ENCODE measurements around the gene SMIM36.
A peak's percentile ranks its signal among the peaks of the same experiment; 100 is the strongest.

The SMIM36 gene

GRCh38 chr17:55452139-55452790 lies 59.0 kb downstream of the SMIM36 start:
- Histone ChIP-seq H3K14ac (ENCODE audit: low read length in 2 of 2) (no peak overlapping the region), H2AK5ac (ENCODE audit: low read length, severe bottlenecking) (no peak overlapping the region), H3K27ac (ENCODE audit: low read length, poor library complexity, severe bottlenecking) (no peak overlapping the region), H3K23ac (ENCODE audit: low read length in 2 of 2) (no peak overlapping the region), H2BK15ac (ENCODE audit: low read depth, poor library complexity, severe bottlenecking) (no peak overlapping the region), H3K79me1 (replicated peaks; ENCODE audit: low read length, poor library complexity, severe bottlenecking) (no peaks in the 10 kb centered on the region), H3K36me3 (ENCODE audit: control insufficient read depth in 1 of 2, insufficient read depth in 2 of 2, low read depth in 1 of 2, low read length in 2 of 2) (no peaks in the 10 kb centered on the region), H2BK120ac (ENCODE audit: low read depth, low read length) (peak overlapping the region; percentile 45), H3K4ac (ENCODE audit: low read depth in 1 of 2, low read length in 2 of 2) (peak overlapping the region in 1 of 2 experiments; percentile 88), H4K8ac (ENCODE audit: low read length) (no peak overlapping the region), H4K91ac (ENCODE audit: low read length) (no peak overlapping the region), H2BK5ac (ENCODE audit: low read depth, low read length, poor library complexity, severe bottlenecking) (no peak overlapping the region), H3K9ac (ENCODE audit: low read length) (peak overlapping the region; percentile 65), H3K4me1 (ENCODE audit: control insufficient read depth, insufficient read depth, low read depth, low read length) (peaks cover 14% of the 10 kb centered on the region), H3K4me2 (ENCODE audit: low read length, poor library complexity, severe bottlenecking) (no peak overlapping the region), H2AFZ (ENCODE audit: low read depth, low read length) (no peak overlapping the region), H3K18ac (ENCODE audit: low read depth in 1 of 2, low read length in 2 of 2) (peak overlapping the region; percentile 67 to 75), H2BK12ac (ENCODE audit: low read length in 2 of 2) (no peak overlapping the region), H3K27me3 (ENCODE audit: control insufficient read depth in 1 of 2, insufficient read depth in 1 of 2, low read length in 2 of 2) (no peaks in the 10 kb centered on the region), H3K4me3 (ENCODE audit: insufficient read depth in 1 of 2, low read depth in 1 of 2, low read length in 2 of 2) (no peak overlapping the region), H3K9me3 (ENCODE audit: control insufficient read depth, low read length) (no peaks in the 10 kb centered on the region)
- peak; percentile 92 for DNase-seq
- 3% methylated on average over 4 of the region's 5 CpGs for WGBS

- Histone ChIP-seq H2BK5ac (ENCODE audit: low read depth, low read length, poor library complexity, severe bottlenecking) (no peak overlapping the region), H2AFZ (ENCODE audit: low read depth, low read length) (no peak overlapping the region), H3K23ac (ENCODE audit: low read length in 2 of 2) (no peak overlapping the region), H2BK15ac (ENCODE audit: low read depth, poor library complexity, severe bottlenecking) (peak overlapping the region; percentile 28), H3K18ac (ENCODE audit: low read depth in 1 of 2, low read length in 2 of 2) (peak overlapping the region in 1 of 2 experiments; percentile 92), H4K8ac (ENCODE audit: low read length) (peak overlapping the region; percentile 54), H3K27me3 (ENCODE audit: control insufficient read depth in 1 of 2, insufficient read depth in 1 of 2, low read length in 2 of 2) (no peaks in the 10 kb centered on the region), H2AK5ac (ENCODE audit: low read length, severe bottlenecking) (no peak overlapping the region), H3K4me3 (ENCODE audit: insufficient read depth in 1 of 2, low read depth in 1 of 2, low read length in 2 of 2) (no peak overlapping the region), H2BK120ac (ENCODE audit: low read depth, low read length) (peak overlapping the region; percentile 94), H3K4me1 (ENCODE audit: control insufficient read depth, insufficient read depth, low read depth, low read length) (peaks cover 14% of the 10 kb centered on the region), H3K79me1 (replicated peaks; ENCODE audit: low read length, poor library complexity, severe bottlenecking) (no peaks in the 10 kb centered on the region), H3K27ac (ENCODE audit: low read length, poor library complexity, severe bottlenecking) (no peak overlapping the region), H3K9ac (ENCODE audit: low read length) (peak overlapping the region; percentile 65), H3K36me3 (ENCODE audit: control insufficient read depth in 1 of 2, insufficient read depth in 2 of 2, low read depth in 1 of 2, low read length in 2 of 2) (no peaks in the 10 kb centered on the region), H3K4ac (ENCODE audit: low read depth in 1 of 2, low read length in 2 of 2) (peak overlapping the region in 1 of 2 experiments; percentile 22), H3K4me2 (ENCODE audit: low read length, poor library complexity, severe bottlenecking) (no peak overlapping the region), H2BK12ac (ENCODE audit: low read length in 2 of 2) (peak overlapping the region in 1 of 2 experiments; percentile 95), H3K9me3 (ENCODE audit: control insufficient read depth, low read length) (no peaks in the 10 kb centered on the region), H4K91ac (ENCODE audit: low read length) (peak overlapping the region; percentile 75), H3K14ac (ENCODE audit: low read length in 2 of 2) (no peak overlapping the region)
- 95% methylated on average over 2 of the region's 2 CpGs for WGBS
- no peak for DNase-seq
These were observed 59.5 kb downstream of the SMIM36 start for GRCh38 chr17:55451758-55452138.

GRCh38 chr17:55451203-55451641 lies 60.0 kb downstream of the SMIM36 start:
- peaks cover 14% of the 10 kb centered on the region for H3K4me1 ChIP-seq (ENCODE audit: control insufficient read depth, insufficient read depth, low read depth, low read length)
- H3K79me1 ChIP-seq (replicated peaks; ENCODE audit: low read length, poor library complexity, severe bottlenecking): no peaks in the 10 kb centered on the region
- peak overlapping the region in 1 of 2 experiments; percentile 78 for H3K4ac ChIP-seq (ENCODE audit: low read depth in 1 of 2, low read length in 2 of 2)
- WGBS: 4% methylated on average over 1 of the region's 1 CpG
- peak overlapping the region; percentile 64 to 83 for H3K18ac ChIP-seq (ENCODE audit: low read depth in 1 of 2, low read length in 2 of 2)
- no peak overlapping the region for H3K27ac ChIP-seq (ENCODE audit: low read length, poor library complexity, severe bottlenecking)
- H3K9ac ChIP-seq (ENCODE audit: low read length): no peak overlapping the region
- no peaks in the 10 kb centered on the region for H3K36me3 ChIP-seq (ENCODE audit: control insufficient read depth in 1 of 2, insufficient read depth in 2 of 2, low read depth in 1 of 2, low read length in 2 of 2)
- peak; percentile 92 for DNase-seq
- peak overlapping the region; percentile 78 for H2AK5ac ChIP-seq (ENCODE audit: low read length, severe bottlenecking)
- H3K4me3 ChIP-seq (ENCODE audit: insufficient read depth in 1 of 2, low read depth in 1 of 2, low read length in 2 of 2): no peak overlapping the region
- H3K27me3 ChIP-seq (ENCODE audit: control insufficient read depth in 1 of 2, insufficient read depth in 1 of 2, low read length in 2 of 2): no peaks in the 10 kb centered on the region
- no peak overlapping the region for H2BK15ac ChIP-seq (ENCODE audit: low read depth, poor library complexity, severe bottlenecking)
- no peak overlapping the region for H4K8ac ChIP-seq (ENCODE audit: low read length)
- H2BK12ac ChIP-seq (ENCODE audit: low read length in 2 of 2): peak overlapping the region in 1 of 2 experiments; percentile 77
- H3K9me3 ChIP-seq (ENCODE audit: control insufficient read depth, low read length): no peaks in the 10 kb centered on the region
- H2BK120ac ChIP-seq (ENCODE audit: low read depth, low read length): no peak overlapping the region
- H3K23ac ChIP-seq (ENCODE audit: low read length in 2 of 2): no peak overlapping the region
- no peak overlapping the region for H3K4me2 ChIP-seq (ENCODE audit: low read length, poor library complexity, severe bottlenecking)
- no peak overlapping the region for H2BK5ac ChIP-seq (ENCODE audit: low read depth, low read length, poor library complexity, severe bottlenecking)
- H2AFZ ChIP-seq (ENCODE audit: low read depth, low read length): no peak overlapping the region
- no peak overlapping the region for H3K14ac ChIP-seq (ENCODE audit: low read length in 2 of 2)
- no peak overlapping the region for H4K91ac ChIP-seq (ENCODE audit: low read length)

- WGBS: 82% methylated on average over 6 of the region's 7 CpGs
- peak overlapping the region in 1 of 2 experiments; percentile 97 for H3K14ac ChIP-seq (ENCODE audit: low read length in 2 of 2)
- peak overlapping the region; percentile 99 to 100 for H3K18ac ChIP-seq (ENCODE audit: low read depth in 1 of 2, low read length in 2 of 2)
These were observed 60.9 kb downstream of the SMIM36 start for GRCh38 chr17:55450232-55450825.

More at GRCh38 chr17:55450232-55450825, 60.9 kb downstream of the SMIM36 start:
- H3K27ac ChIP-seq (ENCODE audit: low read length, poor library complexity, severe bottlenecking): no peak overlapping the region
- peak overlapping the region; percentile 87 for H4K8ac ChIP-seq (ENCODE audit: low read length)
- peak overlapping the region; percentile 69 for H2AK5ac ChIP-seq (ENCODE audit: low read length, severe bottlenecking)
- H3K27me3 ChIP-seq (ENCODE audit: control insufficient read depth in 1 of 2, insufficient read depth in 1 of 2, low read length in 2 of 2): no peaks in the 10 kb centered on the region
- no peak overlapping the region for H2AFZ ChIP-seq (ENCODE audit: low read depth, low read length)
- H4K91ac ChIP-seq (ENCODE audit: low read length): peak overlapping the region; percentile 100
- H3K79me1 ChIP-seq (replicated peaks; ENCODE audit: low read length, poor library complexity, severe bottlenecking): no peaks in the 10 kb centered on the region
- no peaks in the 10 kb centered on the region for H3K9me3 ChIP-seq (ENCODE audit: control insufficient read depth, low read length)
- no peak overlapping the region for H2BK5ac ChIP-seq (ENCODE audit: low read depth, low read length, poor library complexity, severe bottlenecking)
- H3K9ac ChIP-seq (ENCODE audit: low read length): no peak overlapping the region
- H3K23ac ChIP-seq (ENCODE audit: low read length in 2 of 2): peak overlapping the region in 1 of 2 experiments; percentile 72
- H2BK12ac ChIP-seq (ENCODE audit: low read length in 2 of 2): peak overlapping the region; percentile 99
- H3K4ac ChIP-seq (ENCODE audit: low read depth in 1 of 2, low read length in 2 of 2): peak overlapping the region; percentile 91 to 99
- H2BK120ac ChIP-seq (ENCODE audit: low read depth, low read length): peak overlapping the region; percentile 73
- H3K4me1 ChIP-seq (ENCODE audit: control insufficient read depth, insufficient read depth, low read depth, low read length): peaks cover 10% of the 10 kb centered on the region
- no peak for DNase-seq
- no peaks in the 10 kb centered on the region for H3K36me3 ChIP-seq (ENCODE audit: control insufficient read depth in 1 of 2, insufficient read depth in 2 of 2, low read depth in 1 of 2, low read length in 2 of 2)
- H2BK15ac ChIP-seq (ENCODE audit: low read depth, poor library complexity, severe bottlenecking): peak overlapping the region; percentile 19
- H3K4me3 ChIP-seq (ENCODE audit: insufficient read depth in 1 of 2, low read depth in 1 of 2, low read length in 2 of 2): no peak overlapping the region
- no peak overlapping the region for H3K4me2 ChIP-seq (ENCODE audit: low read length, poor library complexity, severe bottlenecking)

Measured in mesenchymal stem cell (in vitro differentiated cells and primary cell).